GM19193 (cell line): ENCODE results near the gene FOXO3.

Experiments
- POLR2A ChIP-seq: IDR thresholded peaks from 4 replicates; pipeline ENCODE4 v1.6.1; 2011; ENCODE audit not compliant: insufficient read depth, insufficient read length; ENCODE audit errors: extremely low read depth

The FOXO3 gene

DNA sequence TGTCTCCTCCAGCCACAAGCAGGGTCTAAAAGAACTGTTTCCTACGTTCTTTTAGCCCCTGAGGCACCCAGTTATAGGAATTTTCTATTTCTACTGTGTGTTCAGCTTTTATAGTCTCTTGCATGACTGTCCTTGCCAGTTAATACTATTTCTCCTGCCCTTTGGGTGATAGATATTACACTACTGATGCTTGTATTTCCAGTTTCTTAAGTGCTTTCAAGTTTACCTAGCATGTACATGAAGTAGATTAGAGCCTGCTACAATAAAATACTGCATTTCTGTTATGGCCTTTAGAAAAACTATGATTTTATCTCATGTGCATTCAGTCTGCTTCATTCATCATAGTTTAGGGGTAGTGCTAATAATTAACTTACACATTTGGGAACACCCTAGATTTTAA is 89.6 kb downstream of the FOXO3 start:
- TF ChIP-seq POLR2A: no peak

GRCh38 chr6:108650781-108651180 is 90.1 kb downstream of the FOXO3 start:
- TF ChIP-seq POLR2A: no peak

DNA sequence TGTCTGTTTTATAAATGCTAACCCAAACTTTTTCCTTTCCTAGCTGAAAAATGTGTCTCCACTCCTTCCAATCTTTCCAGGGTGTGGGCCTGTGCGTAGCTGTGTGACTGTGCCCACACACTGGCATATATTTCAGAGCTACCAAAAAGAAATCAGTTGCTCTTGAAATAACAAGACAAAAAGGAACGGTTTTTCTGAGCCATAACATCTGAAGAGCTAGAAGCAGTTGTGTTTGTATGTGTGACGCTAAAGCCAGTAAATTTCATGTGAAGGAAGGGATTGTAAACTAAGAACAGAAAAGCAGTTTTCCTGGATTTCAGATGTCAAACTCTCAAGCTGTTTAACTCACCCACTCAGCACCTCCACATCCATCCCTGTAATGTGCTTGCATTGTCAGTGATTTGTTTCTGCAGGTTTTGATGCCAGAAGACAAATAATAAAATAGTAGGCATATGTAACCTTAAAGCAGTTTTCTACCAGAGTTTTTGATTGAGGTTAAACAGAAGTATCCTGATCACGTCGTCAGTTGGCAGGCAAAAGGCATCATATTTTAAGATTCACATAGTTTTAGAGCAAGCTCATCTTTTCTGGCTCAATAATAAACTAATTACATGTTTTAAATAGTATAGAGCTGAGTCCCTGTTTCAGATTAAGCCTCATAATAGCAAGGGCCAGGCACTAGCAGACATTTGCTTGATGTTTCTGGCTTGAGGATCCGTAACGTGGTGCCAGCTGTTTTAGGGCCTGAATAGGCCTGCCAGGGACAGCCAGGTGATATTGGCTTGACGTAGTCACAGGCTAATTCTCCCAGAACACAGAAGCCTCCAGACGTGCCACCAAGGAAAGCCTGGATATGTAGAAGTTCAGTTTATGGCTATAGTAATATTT is 90.9 kb downstream of the FOXO3 start:
- no peak for TF ChIP-seq POLR2A

GRCh38 chr6:108652375-108652774 is 91.7 kb downstream of the FOXO3 start:
- no peak for TF ChIP-seq POLR2A

GRCh38 chr6:108653949-108654348 is 93.2 kb downstream of the FOXO3 start:
- TF ChIP-seq POLR2A: no peak

GRCh38 chr6:108654465-108655106 is 93.9 kb downstream of the FOXO3 start:
- TF ChIP-seq POLR2A: no peak

DNA sequence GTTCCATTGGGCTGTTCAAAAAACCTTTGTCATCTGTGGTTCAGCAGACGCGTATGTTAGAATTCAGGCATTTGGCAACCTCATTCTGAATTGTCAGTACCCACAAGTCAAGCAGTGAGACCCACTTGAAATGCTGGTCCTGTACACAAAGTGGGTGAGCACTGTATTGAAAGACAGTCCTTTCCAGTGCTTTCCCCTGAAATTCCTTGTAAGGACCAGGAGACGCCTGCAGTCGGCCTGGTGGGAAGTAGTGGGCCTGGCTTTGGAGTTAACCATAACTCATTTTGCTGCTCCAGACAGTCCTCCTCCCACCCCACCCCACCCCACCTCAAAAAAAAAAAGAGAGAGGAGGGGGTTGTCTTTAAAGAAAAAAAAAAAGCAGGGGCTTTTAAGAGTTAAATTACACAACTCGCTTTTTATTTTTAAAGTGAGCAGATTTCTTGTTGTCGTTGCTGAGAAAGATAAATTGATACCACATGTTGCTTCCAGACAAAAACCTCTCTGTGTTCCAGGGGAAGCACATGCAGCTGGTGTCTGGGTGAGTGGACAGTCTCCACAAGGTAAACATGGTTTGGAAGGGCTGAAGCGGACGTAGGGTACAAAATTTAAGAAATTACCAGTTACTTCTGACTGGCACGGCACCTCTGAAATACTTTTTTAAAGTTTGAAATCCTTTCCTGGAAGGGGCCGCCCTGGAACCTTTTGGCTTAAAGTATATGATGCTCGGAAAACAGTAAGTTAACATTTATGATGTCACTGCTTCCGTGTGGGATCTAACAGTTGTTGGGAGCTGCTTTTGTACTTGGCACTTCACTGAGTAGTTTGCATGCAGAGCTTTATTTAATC is 95.3 kb downstream of the FOXO3 start:
- no peak for TF ChIP-seq POLR2A

- no peak for TF ChIP-seq POLR2A
Observed at GRCh38 chr6:108656836-108657235, 96.1 kb downstream of the FOXO3 start.

DNA sequence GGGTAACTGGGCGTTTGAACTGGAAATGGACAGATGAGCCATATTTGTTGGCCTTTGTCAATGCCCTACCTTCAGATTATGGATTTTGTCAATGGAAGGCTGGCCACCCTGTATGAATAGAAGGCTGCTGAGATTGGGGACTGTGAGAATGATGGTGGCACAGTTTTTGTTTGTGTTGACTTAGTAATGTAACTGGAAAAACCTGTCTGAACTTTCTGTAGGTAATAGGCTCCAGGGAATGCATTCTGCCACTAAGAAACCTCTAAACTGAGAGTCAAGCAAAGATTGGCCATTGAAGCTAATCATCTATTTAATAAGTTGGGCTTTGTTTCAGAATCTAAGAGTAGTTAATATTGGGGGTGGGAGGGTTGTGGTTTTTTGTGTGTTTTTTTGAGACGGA is 97.5 kb downstream of the FOXO3 start:
- TF ChIP-seq POLR2A: no peak

DNA sequence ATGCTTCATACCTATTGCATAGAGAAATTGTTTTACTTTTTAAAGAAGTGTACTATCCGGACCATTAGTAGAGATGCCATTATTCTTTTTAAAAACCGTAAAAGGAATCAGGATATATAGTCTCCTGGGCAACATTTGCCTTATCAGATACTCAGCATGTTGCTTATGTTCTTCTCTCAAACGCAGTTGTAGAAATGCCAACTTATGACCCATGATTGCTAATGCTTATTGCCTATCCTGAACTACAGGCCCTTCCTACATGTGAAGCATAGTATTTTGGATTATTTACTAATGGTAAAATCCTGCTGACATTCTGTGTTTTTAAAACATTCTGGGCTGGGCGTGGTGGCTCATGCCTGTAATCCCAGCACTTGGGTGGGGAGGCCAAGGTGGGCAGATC is 99.5 kb downstream of the FOXO3 start:
- TF ChIP-seq POLR2A: no peak

DNA sequence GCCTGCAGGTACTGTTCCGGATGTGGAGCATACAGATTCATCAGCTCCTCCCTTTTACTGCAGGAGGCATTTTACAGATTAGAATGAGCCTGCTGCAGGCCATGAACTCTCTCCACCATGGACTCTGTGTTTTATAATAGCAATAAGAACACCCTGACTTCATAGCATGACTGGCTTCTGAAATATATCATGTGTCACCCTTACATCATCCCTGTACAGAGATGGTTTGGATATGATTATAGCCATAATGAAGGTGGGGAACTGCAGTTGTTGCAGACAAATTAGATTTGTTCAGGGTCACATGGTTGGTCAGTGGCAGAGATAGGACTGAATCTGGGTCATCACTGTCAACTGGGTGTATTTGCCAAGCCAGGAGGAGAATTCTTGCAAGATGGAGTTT is 100.7 kb downstream of the FOXO3 start:
- TF ChIP-seq POLR2A: no peak

GRCh38 chr6:108661982-108662381 is 101.3 kb downstream of the FOXO3 start:
- no peak for TF ChIP-seq POLR2A

DNA sequence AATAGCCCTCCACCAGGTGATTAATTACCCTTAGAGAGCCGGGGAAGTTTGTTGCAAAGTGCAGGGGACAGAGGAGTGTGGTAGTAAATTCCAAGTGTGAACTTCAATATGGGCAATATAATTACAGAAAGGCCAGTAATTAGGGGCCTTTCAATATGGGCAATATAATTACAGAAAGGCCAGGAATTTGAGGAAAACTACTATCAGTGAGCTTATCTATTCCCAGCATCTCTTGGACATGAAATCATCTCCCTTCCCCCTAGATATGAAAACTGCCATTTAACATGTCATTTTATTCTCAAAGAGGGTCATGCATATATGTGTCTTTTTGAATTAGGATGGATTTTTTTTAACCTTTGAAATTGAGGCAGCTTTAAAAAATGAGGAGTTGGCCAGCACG is 102.0 kb downstream of the FOXO3 start:
- no peak for TF ChIP-seq POLR2A

DNA sequence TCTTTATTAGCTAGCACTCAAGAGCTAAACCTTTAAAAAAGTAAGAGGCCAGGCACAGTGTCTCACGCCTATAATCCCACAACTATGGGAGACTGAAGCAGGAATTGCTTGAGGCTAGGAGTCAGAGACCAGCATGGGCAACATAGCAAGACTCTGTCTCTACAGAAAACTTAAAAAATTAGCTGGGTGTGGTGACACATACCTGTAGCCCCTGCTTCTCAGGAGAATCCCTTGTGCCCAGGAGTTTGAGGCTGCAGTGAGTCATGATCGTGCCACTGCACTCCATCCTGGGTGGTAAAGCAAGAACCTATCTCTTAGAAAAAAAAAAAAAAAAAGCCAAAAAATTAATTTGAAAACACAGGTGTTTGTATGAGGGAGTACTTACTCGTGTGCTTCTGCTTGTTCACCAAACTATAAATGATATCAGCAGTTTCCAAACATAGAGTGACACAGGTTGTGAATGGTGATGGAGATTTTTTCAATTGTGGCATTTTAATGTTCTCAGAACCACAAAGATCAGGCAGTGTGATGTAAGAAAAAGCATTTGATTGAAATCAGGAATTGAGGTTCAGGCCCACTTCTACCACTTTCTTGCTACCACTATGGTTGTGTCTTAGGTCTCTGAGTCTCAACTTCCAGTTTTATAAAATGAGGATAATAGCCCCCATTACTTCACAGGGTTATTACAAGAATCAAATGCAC is 104.9 kb downstream of the FOXO3 start:
- no peak for TF ChIP-seq POLR2A
